Astrocyte of the cerebellum (primary cell): ENCODE data around the gene DYRK3.

Source experiments
- DNase-seq: peaks from one replicate; pipeline ENCODE4 v3.0.0-alpha.2; 2011; ENCODE audit warnings: low read depth
- H3K4me3 ChIP-seq: 2 replicates; pipeline ENCODE4 v1.5.1; 2011; ENCODE audit warnings: mild to moderate bottlenecking, low read depth, low read length, moderate library complexity
- CTCF ChIP-seq: IDR thresholded peaks from 2 replicates; pipeline ENCODE4 v1.5.1; 2012; ENCODE audit warnings: low read length, low read depth, moderate library complexity, mild to moderate bottlenecking; ENCODE audit errors: missing control alignments
- in situ Hi-C: cut with HindIII; loops from 2 replicates; pipeline ENCODE4 v1.10.0; 2017; ENCODE audit warnings: low sequenced_read_pairs

DYRK3 gene

GRCh38 chr1:206687915-206688442 is 52.6 kb downstream of the DYRK3 start:
- TF ChIP-seq CTCF = no peak
- DNase-seq = no peak
- in situ Hi-C loops = no loop called here
- H3K4me3 ChIP-seq = peak overlapping the region; percentile 62

- H3K4me3 ChIP-seq = no peak overlapping the region
- TF ChIP-seq CTCF = no peak
- in situ Hi-C loops = no loop called here
- no peak for DNase-seq
These were observed 55.2 kb downstream of the DYRK3 start for GRCh38 chr1:206690516-206690915.

GRCh38 chr1:206691604-206692003 is 56.3 kb downstream of the DYRK3 start:
- no peak for DNase-seq
- no peak for TF ChIP-seq CTCF
- H3K4me3 ChIP-seq = no peak overlapping the region
- in situ Hi-C loops = no loop called here

- DNase-seq = no peak
- H3K4me3 ChIP-seq = no peak overlapping the region
- TF ChIP-seq CTCF = no peak
- in situ Hi-C loops = no loop called here
These were observed 57.7 kb downstream of the DYRK3 start for GRCh38 chr1:206693029-206693428.

GRCh38 chr1:206693592-206693991 is 58.3 kb downstream of the DYRK3 start:
- in situ Hi-C loops = no loop called here
- TF ChIP-seq CTCF = no peak
- no peak for DNase-seq
- no peak overlapping the region for H3K4me3 ChIP-seq

GRCh38 chr1:206694171-206695124 is 59.1 kb downstream of the DYRK3 start:
- no peak for TF ChIP-seq CTCF
- in situ Hi-C loops = no loop called here
- no peak overlapping the region for H3K4me3 ChIP-seq
- DNase-seq = no peak
